ENCODE results near the gene PCDHA6. TPM values are rescaled to one million over a fixed set of nuclear protein-coding genes. Genes with fewer than 3 reads are reported as not detected.
"Not testable (repeated sequence)": the region's sequence is repeated elsewhere in the genome, so short reads cannot be mapped to it uniquely, and the experiment has no call there.

The PCDHA6 gene
- total RNA-seq, 3 donors from 2014 or later: 0.29 to 0.47 (median 0.35) TPM

- ATAC-seq (no peak), DNase-seq (no peak)
- Histone ChIP-seq H3K36me3 (ENCODE audit: low read depth) (no peaks in the 10 kb centered on the region), H3K4me3 (no peak overlapping the region), H3K4me1 (ENCODE audit: low read depth) (no peaks in the 10 kb centered on the region), H3K9me3 (peaks cover 65% of the 10 kb centered on the region)
- intact Hi-C loops (cut with DNase I, micrococcal nuclease): no loop called here
- TF ChIP-seq CTCF (IDR thresholded peaks at IDR 0.05): no peak
These were observed 36.7 kb upstream of the PCDHA6 start for GRCh38 chr5:140791089-140791488.

GRCh38 chr5:140794595-140795258 lies 33.0 kb upstream of the PCDHA6 start, which contains the start of gene PCDHA2:
Gene PCDHA2, plus strand, starts transcription at chr5:140794852.
- no peak for DNase-seq
- no peaks in the 10 kb centered on the region for H3K4me1 ChIP-seq (ENCODE audit: low read depth)
- ATAC-seq: no peak
- no peaks in the 10 kb centered on the region for H3K36me3 ChIP-seq (ENCODE audit: low read depth)
- TF ChIP-seq CTCF (IDR thresholded peaks at IDR 0.05): no peak
- intact Hi-C loops (cut with DNase I, micrococcal nuclease): no loop called here
- H3K4me3 ChIP-seq: no peak within 1 kb of the TSS
- H3K9me3 ChIP-seq: peaks cover 58% of the 10 kb centered on the region

- Histone ChIP-seq H3K4me1 (ENCODE audit: low read depth) (no peaks in the 10 kb centered on the region), H3K36me3 (ENCODE audit: low read depth) (no peaks in the 10 kb centered on the region), H3K4me3 (no peak overlapping the region), H3K9me3 (peaks cover 55% of the 10 kb centered on the region)
- TF ChIP-seq CTCF (IDR thresholded peaks at IDR 0.05): no peak
- DNase-seq: no peak
- no peak for ATAC-seq
- intact Hi-C loops (cut with DNase I, micrococcal nuclease): no loop called here
These were observed 32.5 kb upstream of the PCDHA6 start for GRCh38 chr5:140795259-140795641.

- ATAC-seq; intact Hi-C loops (cut with DNase I, micrococcal nuclease); DNase-seq; H3K4me3 ChIP-seq; H3K4me1 ChIP-seq (ENCODE audit: low read depth); H3K36me3 ChIP-seq (ENCODE audit: low read depth): not testable (repeated sequence)
- peaks cover 61% of the 10 kb centered on the region for H3K9me3 ChIP-seq
These were observed 31.6 kb upstream of the PCDHA6 start for GRCh38 chr5:140796072-140796717.

- peak in 1 of 3 donors; percentile 37 for DNase-seq
- TF ChIP-seq CTCF (IDR thresholded peaks at IDR 0.05): no peak
- intact Hi-C loops (cut with DNase I, micrococcal nuclease): no loop called here
- no peak for ATAC-seq
- H3K4me3 ChIP-seq: no peak overlapping the region
- H3K36me3 ChIP-seq (ENCODE audit: low read depth): no peaks in the 10 kb centered on the region
- H3K9me3 ChIP-seq: peaks cover 66% of the 10 kb centered on the region
- H3K4me1 ChIP-seq (ENCODE audit: low read depth): no peaks in the 10 kb centered on the region
These were observed 31.1 kb upstream of the PCDHA6 start for GRCh38 chr5:140796718-140797095.

GRCh38 chr5:140800816-140801493 lies 26.8 kb upstream of the PCDHA6 start, which contains the start of gene PCDHA3:
Gene PCDHA3, plus strand, starts transcription at chr5:140801057.
- intact Hi-C loops (cut with DNase I, micrococcal nuclease): no loop called here
- ATAC-seq: no peak
- no peak for TF ChIP-seq CTCF (IDR thresholded peaks at IDR 0.05)
- DNase-seq: no peak
- Histone ChIP-seq H3K4me3 (no peak within 1 kb of the TSS), H3K9me3 (peaks cover 59% of the 10 kb centered on the region), H3K36me3 (ENCODE audit: low read depth) (no peaks in the 10 kb centered on the region), H3K4me1 (ENCODE audit: low read depth) (no peaks in the 10 kb centered on the region)

Measured in mucosa of descending colon (tissue), 3 donors.